ENCODE results near the gene BTBD19.

BTBD19 gene

DNA sequence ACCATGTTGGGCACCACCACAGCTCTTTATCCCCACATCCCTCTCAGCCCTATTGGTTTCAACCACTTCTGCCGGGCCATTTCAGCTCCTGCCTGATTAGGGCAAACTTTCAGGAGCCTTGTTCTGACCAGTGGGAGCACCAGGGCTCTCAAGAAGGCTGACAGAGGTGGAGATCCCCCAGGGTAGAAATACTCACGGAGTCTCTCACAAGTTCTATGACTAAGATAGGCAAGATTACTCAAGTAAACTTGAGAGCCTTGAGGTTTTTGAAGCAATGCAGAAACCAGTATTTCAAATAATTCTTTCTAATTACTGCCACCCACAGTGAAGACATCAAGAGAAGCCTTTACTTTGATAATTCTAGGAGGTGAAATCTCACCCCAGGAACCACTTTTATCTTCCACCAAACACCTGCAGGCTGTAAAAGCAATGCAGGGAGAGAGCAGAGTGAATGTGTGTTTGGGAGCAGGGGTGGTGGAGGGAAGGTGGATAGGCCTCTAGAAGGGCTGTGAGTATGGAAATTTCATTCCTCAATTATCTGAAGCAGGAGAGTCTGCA is 41.3 kb downstream of the BTBD19 start:
- in situ Hi-C loops (cut with MboI; ENCODE audit: low sequenced_read_pairs), result no loop called here

DNA sequence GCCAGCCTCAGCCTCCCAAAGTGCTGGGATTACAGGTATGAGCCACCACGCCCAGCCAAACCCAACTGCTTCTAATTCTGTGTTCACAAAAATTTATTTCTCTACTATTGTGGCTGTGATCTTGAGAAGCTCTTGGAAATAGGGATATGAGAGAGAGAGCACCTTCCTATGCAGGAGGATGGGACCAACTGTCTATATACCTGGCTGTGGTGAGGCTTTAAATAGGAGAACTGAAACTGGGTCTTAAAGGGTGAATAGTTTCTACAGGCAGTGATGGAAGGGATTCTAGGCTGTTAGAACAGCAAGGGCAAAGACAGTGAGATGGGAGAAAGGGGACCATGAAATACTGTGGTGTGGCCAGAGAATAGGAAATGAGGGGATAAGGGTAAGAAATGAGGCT is 43.0 kb downstream of the BTBD19 start:
- in situ Hi-C loops (cut with MboI; ENCODE audit: low sequenced_read_pairs), result no loop called here

DNA sequence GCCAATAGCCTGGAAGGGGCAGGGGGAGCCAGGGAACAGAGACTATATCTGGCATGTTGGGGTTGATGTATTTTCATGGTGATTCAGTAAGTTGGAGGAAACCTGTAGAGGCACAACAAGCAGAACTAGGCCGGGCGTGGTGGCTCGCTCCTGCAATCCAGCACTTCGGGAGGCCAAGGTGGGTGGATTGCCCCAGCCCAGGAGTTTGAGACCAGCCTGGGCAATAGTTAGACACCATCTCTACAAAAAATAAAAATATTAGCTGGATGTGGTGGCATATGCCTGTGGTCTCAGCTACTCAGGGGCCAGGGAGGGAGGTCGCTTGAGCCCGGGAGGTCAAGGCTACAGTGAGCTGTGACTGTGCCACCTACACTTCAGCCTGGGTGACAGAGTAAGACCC is 44.9 kb downstream of the BTBD19 start:
- in situ Hi-C loops (cut with MboI; ENCODE audit: low sequenced_read_pairs), result no loop called here

DNA sequence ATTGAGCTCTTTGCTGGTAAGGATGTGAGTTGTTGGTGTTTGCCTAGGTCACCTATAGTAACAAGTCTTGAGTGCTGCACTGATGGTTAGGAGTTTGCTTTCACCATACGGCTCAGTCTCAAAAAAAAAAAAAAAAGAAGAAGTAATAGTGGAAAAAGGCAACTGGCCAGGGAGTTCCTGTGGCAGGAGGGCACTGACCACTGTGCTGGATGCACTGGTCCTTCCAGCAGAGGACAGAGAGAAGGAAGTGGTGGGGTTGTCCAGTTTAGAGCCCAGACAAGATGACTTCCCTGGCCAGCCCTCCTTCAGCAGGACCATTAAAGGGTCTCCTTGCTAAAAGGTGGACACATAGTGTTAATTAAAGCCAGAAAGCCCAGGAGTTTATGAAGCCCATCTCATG is 46.6 kb downstream of the BTBD19 start:
- in situ Hi-C loops (cut with MboI; ENCODE audit: low sequenced_read_pairs), result no loop called here

DNA sequence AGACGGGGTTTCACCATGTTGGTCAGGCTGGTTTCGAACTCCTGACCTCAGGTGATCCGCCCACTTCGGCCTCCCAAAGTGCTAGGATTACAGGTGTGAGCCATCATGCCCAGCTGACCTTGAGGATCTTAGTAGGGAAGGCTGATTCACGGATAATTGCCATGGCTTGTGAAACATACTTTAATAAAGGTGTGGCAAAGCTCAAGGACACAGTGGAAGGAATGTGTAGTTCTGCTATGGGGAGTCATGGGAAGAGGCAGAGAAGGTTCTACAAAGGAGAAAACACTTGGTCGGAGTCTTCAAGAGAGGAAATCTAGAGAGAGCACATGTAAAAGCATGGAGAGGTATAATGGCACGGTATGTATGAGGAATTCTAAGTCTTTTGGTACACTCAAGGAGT is 47.4 kb downstream of the BTBD19 start:
- in situ Hi-C loops (cut with MboI; ENCODE audit: low sequenced_read_pairs), result no loop called here

DNA sequence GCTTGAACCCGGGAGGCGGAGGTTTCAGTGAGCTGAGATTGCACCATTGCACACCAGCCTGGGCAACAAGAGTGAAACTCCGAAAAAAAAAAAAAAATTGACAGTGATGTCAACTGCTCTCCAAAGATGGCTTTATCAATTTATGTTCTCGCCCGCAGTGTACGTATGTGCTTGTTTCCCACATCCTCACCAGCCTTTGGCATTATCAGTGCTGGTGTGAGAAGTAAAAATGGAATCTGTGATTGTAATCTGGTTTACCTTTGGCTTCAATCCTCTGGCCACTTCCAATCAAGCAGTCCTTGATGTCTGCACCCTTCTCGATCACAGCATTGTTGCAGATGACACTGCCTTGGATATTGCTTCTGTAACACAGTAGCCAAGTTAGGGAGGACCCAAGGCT is 49.1 kb downstream of the BTBD19 start:
- in situ Hi-C loops (cut with MboI; ENCODE audit: low sequenced_read_pairs), result no loop called here

DNA sequence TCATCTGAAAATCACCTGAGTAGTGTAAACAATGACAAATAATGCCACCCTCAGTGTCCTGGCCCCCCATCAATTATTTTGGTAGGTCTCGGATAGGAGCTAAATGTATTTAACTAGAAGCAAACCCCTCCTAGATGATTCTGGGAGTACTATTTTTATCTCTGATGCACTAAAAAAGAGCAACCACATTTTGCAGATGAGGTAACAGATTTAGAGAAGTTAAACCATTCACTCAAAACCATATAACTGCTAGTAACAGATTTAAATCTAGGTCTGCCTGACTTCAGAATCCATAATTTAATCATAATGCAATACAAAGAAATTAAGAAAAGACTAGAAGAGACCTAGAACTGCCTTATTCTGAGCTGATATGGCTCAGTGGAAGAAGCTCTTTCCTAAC is 52.0 kb downstream of the BTBD19 start:
- in situ Hi-C loops (cut with MboI; ENCODE audit: low sequenced_read_pairs), result no loop called here

DNA sequence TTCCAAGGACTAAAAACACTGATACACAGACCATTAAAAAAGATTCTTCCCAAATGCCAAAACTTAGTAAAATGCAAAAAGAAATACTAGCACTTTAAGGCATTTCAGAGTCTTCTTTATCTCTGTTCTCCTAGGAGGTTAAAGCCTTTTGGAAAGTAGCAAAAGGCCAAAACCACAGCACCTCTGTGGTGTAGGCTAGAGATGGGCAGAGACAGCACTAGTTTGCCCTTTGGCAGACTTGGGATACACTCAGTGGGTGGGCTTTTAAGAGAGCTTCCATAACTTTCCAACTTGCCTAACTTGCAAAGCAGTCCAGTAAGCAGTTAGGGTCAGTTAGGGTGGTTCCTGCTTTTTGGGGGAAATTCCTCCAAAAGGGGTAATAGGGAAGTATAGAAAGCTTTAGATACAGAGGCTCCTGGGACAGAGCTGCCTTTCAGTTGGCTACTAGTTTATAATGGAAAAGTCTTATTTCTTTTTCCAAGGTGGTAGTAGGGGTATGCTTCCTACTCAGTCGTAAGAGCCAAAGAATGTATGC is 52.6 kb downstream of the BTBD19 start:
- in situ Hi-C loops (cut with MboI; ENCODE audit: low sequenced_read_pairs), result no loop called here

DNA sequence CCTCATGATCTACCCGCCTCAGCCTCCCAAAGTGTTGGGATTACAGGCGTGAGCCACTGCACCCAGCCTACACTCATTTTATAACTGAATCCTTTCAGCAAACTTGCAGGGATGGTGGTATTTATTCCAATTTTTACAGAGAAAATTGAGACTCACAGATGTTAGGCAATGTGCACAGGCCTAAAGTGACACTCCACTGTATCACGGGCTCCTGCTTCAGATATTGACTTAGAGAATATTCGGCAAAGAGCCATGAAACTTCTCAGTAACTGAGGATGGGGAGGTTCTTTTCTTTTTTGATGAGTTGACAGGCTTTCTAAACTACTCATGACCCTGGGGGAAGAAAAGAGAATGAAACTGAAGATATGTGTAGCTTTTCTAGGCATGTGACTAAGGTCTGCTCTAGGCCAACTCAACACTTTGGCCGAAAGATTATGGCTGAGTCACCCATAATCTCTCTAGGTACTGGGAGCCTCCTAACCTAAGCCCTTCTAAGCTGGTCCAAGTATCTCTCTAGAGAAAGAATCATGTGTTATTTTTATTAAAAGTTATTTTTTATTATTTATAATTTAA is 54.6 kb downstream of the BTBD19 start:
- in situ Hi-C loops (cut with MboI; ENCODE audit: low sequenced_read_pairs), result no loop called here

Data from HL-60/S4 (cell line).